ENCODE measurements around the gene LRCH3. TPM values are rescaled to one million over a fixed set of nuclear protein-coding genes. Genes with fewer than 3 reads are reported as not detected.
"Not testable (repeated sequence)": the region's sequence is repeated elsewhere in the genome, so short reads cannot be mapped to it uniquely, and the experiment has no call there.

The LRCH3 gene
- total RNA-seq, 2 donors from 2014 or later: 67.2 to 68.1 TPM

DNA sequence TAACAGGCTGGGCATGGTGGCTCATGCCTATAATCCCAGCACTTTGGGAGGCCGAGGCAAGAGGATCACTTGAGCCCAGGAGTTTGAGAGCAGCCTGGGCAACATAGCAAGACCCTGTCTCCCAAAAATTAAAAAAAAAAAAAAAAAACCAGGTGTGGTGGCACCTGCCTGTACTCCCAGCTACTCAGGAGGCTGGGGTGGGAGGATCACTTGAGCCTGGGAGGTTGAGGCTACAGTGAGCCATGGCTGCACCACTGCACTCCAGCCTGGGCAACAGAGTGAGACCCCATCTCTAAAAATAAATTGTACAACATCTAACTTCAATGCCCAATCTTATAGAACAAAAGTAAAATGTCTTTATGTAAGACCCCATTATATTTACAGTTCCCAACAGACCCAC is 95.0 kb downstream of the LRCH3 start:
- H3K36me3 Mint-ChIP-seq (ENCODE audit: insufficient read depth in 2 of 2); DNase-seq; H3K27me3 Mint-ChIP-seq (ENCODE audit: low read depth); ATAC-seq (replicated peaks in 1 of 2); H3K27ac Mint-ChIP-seq; H3K4me3 Mint-ChIP-seq; H3K9me3 Mint-ChIP-seq: not testable (repeated sequence)
- peaks cover 31% of the 10 kb centered on the region for H3K4me1 Mint-ChIP-seq (ENCODE audit: low read depth)

DNA sequence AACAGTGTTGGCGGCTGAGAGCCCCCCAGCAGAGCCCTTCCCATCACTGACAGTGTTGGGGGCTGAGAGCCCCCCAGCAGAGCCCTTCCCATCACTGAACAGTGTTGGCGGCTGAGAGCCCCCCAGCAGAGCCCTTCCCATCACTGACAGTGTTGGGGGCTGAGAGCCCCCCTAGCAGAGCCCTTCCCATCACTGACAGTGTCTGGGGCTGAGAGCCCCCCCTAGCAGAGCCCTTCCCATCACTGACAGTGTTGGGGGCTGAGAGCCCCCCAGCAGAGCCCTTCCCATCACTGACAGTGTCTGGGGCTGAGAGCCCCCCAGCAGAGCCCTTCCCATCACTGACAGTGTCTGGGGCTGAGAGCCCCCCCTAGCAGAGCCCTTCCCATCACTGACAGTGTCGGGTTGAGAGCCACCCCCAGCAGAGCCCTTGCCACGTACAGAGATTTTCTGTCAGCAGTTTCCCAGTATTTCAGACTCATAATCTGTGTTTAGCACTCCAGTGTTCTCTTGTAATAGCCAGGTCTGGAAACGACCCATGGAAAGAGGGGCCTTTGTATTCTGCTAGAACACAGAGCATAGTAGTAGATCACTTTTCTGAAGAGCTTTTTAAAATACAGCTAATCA is 96.5 kb downstream of the LRCH3 start:
- ATAC-seq (replicated peaks in 1 of 2); H3K9me3 Mint-ChIP-seq; H3K27ac Mint-ChIP-seq; H3K27me3 Mint-ChIP-seq (ENCODE audit: low read depth); H3K4me3 Mint-ChIP-seq; H3K36me3 Mint-ChIP-seq (ENCODE audit: insufficient read depth in 2 of 2); DNase-seq: not testable (repeated sequence)
- H3K4me1 Mint-ChIP-seq (ENCODE audit: low read depth): peaks cover 20% of the 10 kb centered on the region

DNA sequence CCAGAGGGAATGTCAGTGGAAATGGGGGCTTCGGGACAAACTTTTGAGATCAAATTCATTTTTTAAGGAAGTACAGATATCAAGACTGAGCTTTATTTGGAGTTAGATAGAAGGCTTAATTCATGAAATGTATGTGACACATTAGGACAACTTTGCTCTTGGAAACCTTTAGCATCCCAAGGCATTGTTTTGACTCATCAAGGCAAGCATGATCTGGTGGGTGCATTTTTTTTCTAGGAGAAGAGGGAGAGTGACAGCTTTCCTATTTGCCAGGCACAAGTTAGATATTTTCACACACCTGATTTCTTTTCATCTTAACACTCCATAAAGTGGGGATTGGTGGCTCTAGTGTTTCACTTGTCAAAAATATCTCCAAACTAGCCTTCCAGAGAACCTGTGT is 97.5 kb downstream of the LRCH3 start:
- Mint-ChIP-seq H3K4me3 (no peak overlapping the region), H3K36me3 (ENCODE audit: insufficient read depth in 2 of 2) (peaks cover 2 to 6% of the 10 kb centered on the region in 2 donors), H3K27ac (peak overlapping the region; percentile 58), H3K27me3 (ENCODE audit: low read depth) (no peaks in the 10 kb centered on the region), H3K9me3 (no peaks in the 10 kb centered on the region), H3K4me1 (ENCODE audit: low read depth) (peaks cover 20% of the 10 kb centered on the region)
- no peak for ATAC-seq (replicated peaks in 1 of 2)
- DNase-seq: no peak

DNA sequence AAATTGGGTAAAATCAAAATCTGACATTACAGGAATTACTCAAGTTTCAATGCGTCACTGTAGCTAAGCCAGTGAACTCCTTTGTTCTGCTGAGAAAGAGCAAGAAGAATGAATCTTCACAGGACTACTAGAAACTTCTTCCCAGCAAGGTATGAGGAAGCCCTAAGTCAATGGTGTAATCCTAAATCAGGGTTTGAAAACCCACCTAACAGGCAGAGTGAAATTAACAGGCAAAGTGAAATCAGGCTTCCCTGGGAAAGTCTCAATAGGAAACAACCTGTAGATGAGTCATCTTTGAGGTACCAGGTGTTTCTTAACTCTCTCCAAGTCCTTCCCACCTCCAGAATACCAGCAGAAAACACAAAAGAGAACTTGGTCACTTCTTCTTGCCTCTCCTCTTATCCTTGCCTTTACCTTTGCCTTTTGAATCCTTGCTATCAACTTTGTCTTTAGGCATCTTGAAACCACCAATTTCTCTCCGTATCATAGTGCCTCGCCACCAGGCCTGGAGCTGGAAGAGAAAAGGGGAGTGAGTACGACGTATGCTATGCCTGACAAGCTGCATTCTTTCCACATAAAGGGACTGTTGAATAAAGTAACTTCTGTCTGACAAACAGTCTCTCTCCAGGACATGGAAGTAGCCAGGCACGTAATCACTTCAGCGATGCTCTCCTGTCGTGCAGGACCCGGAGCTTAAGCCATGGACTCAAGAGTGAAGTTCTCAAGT is 98.3 kb downstream of the LRCH3 start:
- Mint-ChIP-seq H3K27ac (no peak overlapping the region), H3K36me3 (ENCODE audit: insufficient read depth in 2 of 2) (peaks cover 2 to 3% of the 10 kb centered on the region in 2 donors), H3K4me1 (ENCODE audit: low read depth) (peaks cover 20% of the 10 kb centered on the region), H3K27me3 (ENCODE audit: low read depth) (no peaks in the 10 kb centered on the region), H3K9me3 (no peaks in the 10 kb centered on the region), H3K4me3 (no peak overlapping the region)
- DNase-seq (no peak), ATAC-seq (replicated peaks in 1 of 2) (peak; percentile 66 to 88)

DNA sequence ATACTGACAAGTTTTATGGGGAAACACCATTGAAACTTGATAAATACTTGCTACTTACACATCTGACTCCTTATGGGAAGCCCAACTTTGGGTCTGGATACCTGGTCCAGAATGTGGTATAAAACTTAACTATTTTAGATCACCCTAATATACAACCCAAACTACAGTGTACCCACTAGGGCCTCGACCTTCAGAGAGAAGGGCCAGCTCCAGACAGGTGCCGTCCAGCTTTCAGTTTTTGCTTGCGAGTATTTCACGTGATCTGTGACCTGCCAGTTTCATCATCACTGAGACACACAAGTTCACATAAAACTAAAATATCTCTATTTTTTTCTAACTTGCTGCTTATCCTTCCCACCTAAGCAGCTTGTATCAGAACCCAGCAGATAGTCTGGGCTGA is 99.6 kb downstream of the LRCH3 start:
- no peak for ATAC-seq (replicated peaks in 1 of 2)
- Mint-ChIP-seq H3K27ac (no peak overlapping the region), H3K4me3 (no peak overlapping the region), H3K4me1 (ENCODE audit: low read depth) (peaks cover 20% of the 10 kb centered on the region), H3K27me3 (ENCODE audit: low read depth) (no peaks in the 10 kb centered on the region), H3K9me3 (no peaks in the 10 kb centered on the region), H3K36me3 (ENCODE audit: insufficient read depth in 2 of 2) (peaks cover under 1 to 1% of the 10 kb centered on the region in 2 donors)
- DNase-seq: no peak

DNA sequence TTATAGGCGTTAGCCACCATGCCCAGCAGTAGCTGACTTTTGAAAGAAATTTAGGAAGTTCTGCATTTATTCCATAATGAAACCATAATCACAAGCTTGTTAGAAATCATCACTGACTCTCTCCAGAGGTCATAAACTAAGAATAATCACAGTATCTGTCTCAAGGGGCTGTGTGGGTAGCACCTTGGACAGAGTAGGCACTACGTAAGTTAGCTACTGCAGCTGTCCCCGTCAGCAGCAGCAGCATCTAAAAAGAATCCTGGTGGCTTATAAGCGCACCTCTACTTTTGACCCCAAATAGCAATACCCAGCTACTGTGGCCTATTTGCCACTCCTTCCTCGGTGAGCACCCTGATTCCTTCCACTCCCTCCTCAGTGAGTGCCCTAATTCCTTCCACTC is 101.1 kb downstream of the LRCH3 start:
- ATAC-seq (replicated peaks in 1 of 2): no peak
- H3K9me3 Mint-ChIP-seq: no peaks in the 10 kb centered on the region

DNA sequence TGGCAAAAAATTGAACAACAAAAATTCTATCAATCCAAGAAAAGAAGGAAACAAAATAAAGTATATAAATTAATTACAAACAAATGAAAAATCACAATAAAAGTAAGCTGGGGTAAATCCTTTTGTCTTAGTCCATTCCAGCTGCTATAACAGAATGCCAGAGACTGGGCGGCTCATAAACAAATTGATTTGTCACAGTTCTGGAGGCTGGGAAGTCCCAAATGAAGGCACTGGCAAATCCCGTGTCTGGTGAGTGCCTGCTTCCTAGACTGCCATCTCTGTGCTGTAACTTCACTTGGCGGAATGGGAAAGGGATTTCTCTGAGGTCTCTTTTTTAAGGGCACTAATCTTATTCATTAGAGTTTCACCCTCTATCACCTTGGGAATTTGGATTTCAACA is 105.4 kb downstream of the LRCH3 start:
- H3K36me3 Mint-ChIP-seq (ENCODE audit: insufficient read depth in 2 of 2): no peaks in the 10 kb centered on the region
- H3K4me3 Mint-ChIP-seq: no peak overlapping the region
- ATAC-seq (replicated peaks in 1 of 2) (no peak), DNase-seq (no peak)
- H3K27ac Mint-ChIP-seq: no peak overlapping the region
- H3K27me3 Mint-ChIP-seq (ENCODE audit: low read depth): no peaks in the 10 kb centered on the region
- H3K4me1 Mint-ChIP-seq (ENCODE audit: low read depth): peaks cover 7% of the 10 kb centered on the region
- no peaks in the 10 kb centered on the region for H3K9me3 Mint-ChIP-seq

More for the DNA sequence above, 101.1 kb downstream of the LRCH3 start:
- no peak for DNase-seq
- peaks cover 20% of the 10 kb centered on the region for H3K4me1 Mint-ChIP-seq (ENCODE audit: low read depth)
- no peaks in the 10 kb centered on the region for H3K27me3 Mint-ChIP-seq (ENCODE audit: low read depth)
- H3K27ac Mint-ChIP-seq: no peak overlapping the region
- H3K36me3 Mint-ChIP-seq (ENCODE audit: insufficient read depth in 2 of 2): no peaks in the 10 kb centered on the region
- no peak overlapping the region for H3K4me3 Mint-ChIP-seq

DNA sequence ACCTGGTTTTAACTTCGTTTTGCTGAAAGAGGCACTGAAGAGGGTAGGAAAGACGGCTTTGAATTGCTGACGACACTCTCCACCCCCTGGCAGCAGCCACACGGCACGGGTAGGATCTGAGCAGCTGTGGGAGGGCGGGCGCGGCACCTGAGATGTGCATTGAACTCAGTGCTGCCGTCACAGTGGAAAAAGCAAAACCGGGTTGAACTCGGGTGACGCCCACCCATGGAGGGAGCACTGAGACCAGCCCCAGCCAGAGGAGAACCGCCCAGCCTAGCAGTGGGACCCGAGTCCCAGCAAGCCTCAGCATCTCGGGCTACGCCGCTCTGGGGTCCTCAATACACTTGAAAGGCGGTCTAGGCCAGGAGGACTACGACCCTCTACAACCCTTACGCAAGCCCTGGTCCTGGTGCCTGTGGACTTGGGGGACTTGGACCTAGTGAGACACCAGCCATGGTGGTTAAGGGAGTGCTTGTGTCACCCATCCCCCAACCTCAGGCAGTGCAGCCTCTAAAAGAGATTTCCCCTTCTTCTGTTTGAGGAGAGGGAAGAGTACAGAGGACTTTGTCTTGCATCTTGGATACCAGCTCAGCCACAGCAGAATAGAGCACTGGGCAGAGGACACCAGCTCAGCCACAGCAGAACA is 108.9 kb downstream of the LRCH3 start:
- no peaks in the 10 kb centered on the region for H3K27me3 Mint-ChIP-seq (ENCODE audit: low read depth)
- DNase-seq (no peak), ATAC-seq (replicated peaks in 1 of 2) (peak in 1 of 2 donors; percentile 11)
- H3K36me3 Mint-ChIP-seq (ENCODE audit: insufficient read depth in 2 of 2): no peaks in the 10 kb centered on the region
- no peak overlapping the region for H3K4me3 Mint-ChIP-seq
- peaks cover 12% of the 10 kb centered on the region for H3K4me1 Mint-ChIP-seq (ENCODE audit: low read depth)
- H3K27ac Mint-ChIP-seq: no peak overlapping the region
- H3K9me3 Mint-ChIP-seq: no peaks in the 10 kb centered on the region

DNA sequence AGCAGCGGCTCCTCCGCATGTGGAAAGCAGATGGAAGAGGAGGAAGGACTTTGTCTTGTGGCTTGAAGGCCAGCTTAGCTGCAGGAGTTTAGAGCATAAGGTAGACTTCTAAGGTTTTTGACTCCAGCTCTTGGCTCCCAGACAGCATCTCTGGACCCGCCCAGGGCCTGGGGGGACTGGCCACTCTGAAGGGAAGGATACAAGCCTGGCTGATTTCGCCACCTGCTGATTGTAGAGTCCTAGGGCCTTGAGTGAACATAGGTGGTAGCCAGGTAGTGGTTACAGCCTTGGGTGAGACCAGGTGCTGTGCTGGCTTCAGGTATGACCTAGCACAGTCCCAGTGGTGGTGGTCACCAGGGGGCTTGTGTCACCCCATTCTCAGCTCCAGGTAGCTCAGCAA is 110.6 kb downstream of the LRCH3 start:
- Mint-ChIP-seq H3K4me1 (ENCODE audit: low read depth) (peaks cover 29% of the 10 kb centered on the region), H3K4me3 (no peak overlapping the region), H3K27ac (no peak overlapping the region), H3K36me3 (ENCODE audit: insufficient read depth in 2 of 2) (no peaks in the 10 kb centered on the region), H3K27me3 (ENCODE audit: low read depth) (no peaks in the 10 kb centered on the region), H3K9me3 (no peaks in the 10 kb centered on the region)
- DNase-seq: no peak
- ATAC-seq (replicated peaks in 1 of 2): no peak

DNA sequence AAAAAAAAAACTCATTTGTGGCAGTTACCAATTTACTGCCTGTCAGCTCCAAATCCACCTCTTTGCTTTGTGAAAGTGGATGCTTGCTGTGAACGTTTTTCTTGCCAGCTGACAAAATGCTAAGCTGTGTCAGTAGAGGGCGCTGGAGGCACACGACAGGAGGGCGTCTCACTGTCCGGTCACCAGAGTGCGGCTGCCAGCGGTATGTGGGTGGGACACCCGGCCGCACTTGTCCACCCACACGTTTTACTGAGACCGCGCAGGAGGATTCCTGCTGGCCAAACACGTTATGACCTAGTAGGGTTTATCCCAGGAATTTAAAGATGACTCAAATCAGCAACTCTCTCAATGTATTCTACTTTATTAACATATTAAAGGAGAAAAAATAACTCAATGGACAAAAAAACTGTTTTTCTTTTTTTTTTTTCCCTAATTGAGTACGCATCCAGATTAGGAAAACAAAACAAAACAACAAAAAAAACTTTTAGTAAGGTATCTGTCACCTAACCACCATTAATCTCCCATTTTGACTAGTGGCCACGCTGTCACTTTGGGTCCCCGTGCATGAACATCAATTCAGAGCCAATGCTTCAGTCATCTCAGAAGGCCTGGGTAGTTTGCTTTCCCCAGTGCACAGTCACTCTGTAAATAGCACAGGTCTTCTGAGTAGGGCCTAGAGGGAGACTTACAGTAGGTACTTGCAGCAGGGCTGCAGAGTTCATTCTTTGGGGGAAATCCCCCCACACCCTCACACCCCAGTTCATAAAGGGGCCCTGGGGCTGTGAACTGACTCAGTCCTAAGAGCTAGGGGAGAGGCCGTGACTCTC is 115.2 kb downstream of the LRCH3 start:
- H3K27me3 Mint-ChIP-seq (ENCODE audit: low read depth): no peaks in the 10 kb centered on the region
- H3K4me1 Mint-ChIP-seq (ENCODE audit: low read depth): peaks cover 36% of the 10 kb centered on the region
- ATAC-seq (replicated peaks in 1 of 2) (peak; percentile 98), DNase-seq (peak; percentile 91 to 92)
- H3K36me3 Mint-ChIP-seq (ENCODE audit: insufficient read depth in 2 of 2): peaks cover 2 to 9% of the 10 kb centered on the region in 2 donors
- H3K4me3 Mint-ChIP-seq: peak overlapping the region; percentile 12 to 69
- peaks cover 2% of the 10 kb centered on the region in 2 donors for H3K9me3 Mint-ChIP-seq
- H3K27ac Mint-ChIP-seq: peak overlapping the region; percentile 96

DNA sequence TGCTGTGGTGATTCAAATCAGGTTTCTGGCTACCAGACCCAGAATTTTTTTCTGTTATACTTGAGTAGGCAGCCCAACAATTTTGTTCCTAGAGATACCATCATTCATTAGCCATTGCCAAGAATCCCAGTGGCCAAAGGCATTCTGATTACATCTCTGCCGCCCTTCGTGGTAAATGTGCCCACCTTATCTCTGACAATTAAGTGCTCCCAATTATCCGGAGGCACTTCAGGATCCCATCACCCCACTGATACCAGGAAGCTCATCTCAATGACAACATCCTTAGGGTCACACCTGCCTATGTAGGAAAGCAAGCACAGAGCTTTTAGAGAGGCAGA is 115.8 kb downstream of the LRCH3 start:
- H3K27me3 Mint-ChIP-seq (ENCODE audit: low read depth): no peaks in the 10 kb centered on the region
- DNase-seq (no peak), ATAC-seq (replicated peaks in 1 of 2) (peak; percentile 4)
- peaks cover 36% of the 10 kb centered on the region for H3K4me1 Mint-ChIP-seq (ENCODE audit: low read depth)
- H3K4me3 Mint-ChIP-seq: peak overlapping the region; percentile 53 to 69
- peaks cover 2 to 9% of the 10 kb centered on the region in 2 donors for H3K36me3 Mint-ChIP-seq (ENCODE audit: insufficient read depth in 2 of 2)
- peak overlapping the region; percentile 85 for H3K27ac Mint-ChIP-seq
- H3K9me3 Mint-ChIP-seq: peaks cover 2% of the 10 kb centered on the region in 2 donors

DNA sequence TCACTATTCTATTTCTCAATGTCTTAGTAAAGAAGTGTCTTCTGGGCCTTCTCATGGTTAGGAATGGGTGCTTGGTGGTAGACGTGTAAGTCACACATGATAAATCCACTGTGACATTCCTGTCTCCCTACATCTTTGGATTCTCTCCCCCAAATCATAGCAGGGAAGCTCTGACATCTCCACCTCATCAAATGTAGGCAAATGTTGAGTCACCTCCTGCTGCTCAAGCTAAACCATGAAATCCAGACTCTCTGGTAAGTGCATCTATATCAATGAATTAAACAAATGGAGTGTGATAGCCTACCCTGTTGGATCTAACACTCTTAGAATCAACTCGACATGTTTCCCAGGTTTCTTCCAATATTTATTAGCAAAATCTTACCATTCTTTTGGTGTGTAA is 116.1 kb downstream of the LRCH3 start:
- Mint-ChIP-seq H3K4me1 (ENCODE audit: low read depth) (peaks cover 36% of the 10 kb centered on the region), H3K27me3 (ENCODE audit: low read depth) (no peaks in the 10 kb centered on the region), H3K36me3 (ENCODE audit: insufficient read depth in 2 of 2) (peaks cover 2 to 9% of the 10 kb centered on the region in 2 donors), H3K27ac (peak overlapping the region; percentile 85), H3K4me3 (peak overlapping the region; percentile 53 to 69), H3K9me3 (peaks cover 2% of the 10 kb centered on the region in 2 donors)
- ATAC-seq (replicated peaks in 1 of 2) (no peak), DNase-seq (no peak)

DNA sequence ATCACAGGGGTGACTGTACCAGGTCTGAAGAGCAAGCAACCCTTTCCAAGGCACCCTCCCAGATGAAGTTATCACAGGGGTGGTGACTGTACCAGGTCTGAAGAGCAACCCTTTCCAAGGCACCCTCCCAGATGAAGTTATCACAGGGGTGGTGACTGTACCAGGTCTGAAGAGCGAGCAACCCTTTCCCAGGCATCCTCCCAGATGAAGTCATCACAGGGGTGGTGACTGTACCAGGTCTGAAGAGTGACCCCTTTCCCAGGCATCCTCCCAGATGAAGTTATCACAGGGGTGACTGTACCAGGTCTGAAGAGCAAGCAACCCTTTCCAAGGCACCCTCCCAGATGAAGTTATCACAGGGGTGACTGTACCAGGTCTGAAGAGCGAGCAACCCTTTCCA is 117.5 kb downstream of the LRCH3 start:
- not testable (repeated sequence) for H3K27me3 Mint-ChIP-seq (ENCODE audit: low read depth); H3K36me3 Mint-ChIP-seq (ENCODE audit: insufficient read depth in 2 of 2)
- H3K4me1 Mint-ChIP-seq (ENCODE audit: low read depth): peaks cover 37% of the 10 kb centered on the region

More for the DNA sequence above, 117.5 kb downstream of the LRCH3 start:
- not testable (repeated sequence) for H3K9me3 Mint-ChIP-seq; DNase-seq; ATAC-seq (replicated peaks in 1 of 2); H3K4me3 Mint-ChIP-seq; H3K27ac Mint-ChIP-seq

Measured in activated T-cell treated with anti-CD3 and anti-CD28 coated beads, Interleukin-2, amount 50 U/mL, for 72 hours (primary cell).